Ascending aorta (tissue), 2 donors: ENCODE data around the gene TBC1D14. TPM values are rescaled to one million over a fixed set of nuclear protein-coding genes. Genes with fewer than 3 reads are reported as not detected.
"Not testable (repeated sequence)": the region's sequence is repeated elsewhere in the genome, so short reads cannot be mapped to it uniquely, and the experiment has no call there.

ENCODE experiments used
- DNase-seq, 2 donors: peaks; one replicate each; pipeline ENCODE4 v3.0.0-alpha.2; 2019; ENCODE audit warnings: low spot score in 2 of 2
- H3K27ac ChIP-seq, 2 donors: fragments of 200-600 bp; sonication (generic); one replicate each; pipeline ENCODE4 v1.5.1; 2016 to 2017; ENCODE audit warnings: mild to moderate bottlenecking in 1 of 2
- H3K27me3 ChIP-seq: fragments of 200-600 bp; sonication (generic); one replicate; pipeline ENCODE4 v1.5.1; 2017
- H3K36me3 ChIP-seq, 2 donors: fragments of 200-600 bp; sonication (generic); one replicate each; pipeline ENCODE4 v1.5.1; 2016
- H3K4me1 ChIP-seq, 2 donors: fragments of 200-600 bp; sonication (generic); one replicate each; pipeline ENCODE4 v1.5.1; 2016 to 2017; ENCODE audit warnings: mild to moderate bottlenecking in 1 of 2
- H3K4me3 ChIP-seq, 2 donors: fragments of 200-600 bp; sonication (generic); one replicate each; pipeline ENCODE4 v1.5.1; 2016 to 2017; ENCODE audit warnings: mild to moderate bottlenecking in 1 of 2
- H3K9me3 ChIP-seq, 2 donors: fragments of 200-600 bp; sonication (generic); one replicate each; pipeline ENCODE4 v1.5.1; 2016
- intact Hi-C: fragments of 100-400 bp; cut with DNase I; formaldehyde crosslinking; loops from one replicate; pipeline ENCODE4 v1.15.1; 2023
- total RNA-seq: library from RNA; depleted of rRNA; stranded (reverse); fragments of >200 nt; gene quantifications from one replicate; pipeline ENCODE4 v1.1.0, GENCODE V29; 2016
- TF ChIP-seq, protein P1 (sequence below), 3 experiments: fragments of 200-600 bp in 2 of 3; fragments of 450-650 bp in 1 of 3; sonication (generic) in 2 of 3; IDR thresholded peaks; one replicate each; pipeline ENCODE4 v1.5.1; 2016 to 2019; ENCODE audit warnings: antibody characterized with exemption in 3 of 3, mild to moderate bottlenecking in 1 of 3, moderate library complexity in 1 of 3

TBC1D14 gene
- total RNA-seq, 1 donor from 2014 or later = 26.4 TPM

- no peaks in the 10 kb centered on the region for H3K9me3 ChIP-seq
- H3K27ac ChIP-seq = no peak overlapping the region
- DNase-seq = no peak
- TF ChIP-seq, protein P1, sequence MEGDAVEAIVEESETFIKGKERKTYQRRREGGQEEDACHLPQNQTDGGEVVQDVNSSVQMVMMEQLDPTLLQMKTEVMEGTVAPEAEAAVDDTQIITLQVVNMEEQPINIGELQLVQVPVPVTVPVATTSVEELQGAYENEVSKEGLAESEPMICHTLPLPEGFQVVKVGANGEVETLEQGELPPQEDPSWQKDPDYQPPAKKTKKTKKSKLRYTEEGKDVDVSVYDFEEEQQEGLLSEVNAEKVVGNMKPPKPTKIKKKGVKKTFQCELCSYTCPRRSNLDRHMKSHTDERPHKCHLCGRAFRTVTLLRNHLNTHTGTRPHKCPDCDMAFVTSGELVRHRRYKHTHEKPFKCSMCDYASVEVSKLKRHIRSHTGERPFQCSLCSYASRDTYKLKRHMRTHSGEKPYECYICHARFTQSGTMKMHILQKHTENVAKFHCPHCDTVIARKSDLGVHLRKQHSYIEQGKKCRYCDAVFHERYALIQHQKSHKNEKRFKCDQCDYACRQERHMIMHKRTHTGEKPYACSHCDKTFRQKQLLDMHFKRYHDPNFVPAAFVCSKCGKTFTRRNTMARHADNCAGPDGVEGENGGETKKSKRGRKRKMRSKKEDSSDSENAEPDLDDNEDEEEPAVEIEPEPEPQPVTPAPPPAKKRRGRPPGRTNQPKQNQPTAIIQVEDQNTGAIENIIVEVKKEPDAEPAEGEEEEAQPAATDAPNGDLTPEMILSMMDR (IDR thresholded peaks at IDR 0.05) = no peak
- H3K4me3 ChIP-seq = no peak overlapping the region
- H3K4me1 ChIP-seq = no peaks in the 10 kb centered on the region
- no peaks in the 10 kb centered on the region for H3K27me3 ChIP-seq
- no peaks in the 10 kb centered on the region for H3K36me3 ChIP-seq
- intact Hi-C loops = loop anchor here (10.0 kb wide), 1 partner anchor 500 kb away; the partner anchor contains the start of gene MAN2B2
These were observed 164.8 kb downstream of the TBC1D14 start for GRCh38 chr4:7074426-7074825.

- TF ChIP-seq, protein P1 (IDR thresholded peaks at IDR 0.05) = no peak
- DNase-seq = no peak
- no peak overlapping the region for H3K27ac ChIP-seq
- H3K36me3 ChIP-seq = no peaks in the 10 kb centered on the region
- no peak overlapping the region for H3K4me3 ChIP-seq
- no peaks in the 10 kb centered on the region for H3K27me3 ChIP-seq
- H3K9me3 ChIP-seq = peaks cover 0 to 2% of the 10 kb centered on the region in 2 donors
- intact Hi-C loops = loop anchor here (10.0 kb wide), 1 partner anchor 501 kb away; the partner anchor contains the start of gene MAN2B2
- no peaks in the 10 kb centered on the region for H3K4me1 ChIP-seq
These were observed 166.5 kb downstream of the TBC1D14 start for GRCh38 chr4:7075962-7076695.

DNA sequence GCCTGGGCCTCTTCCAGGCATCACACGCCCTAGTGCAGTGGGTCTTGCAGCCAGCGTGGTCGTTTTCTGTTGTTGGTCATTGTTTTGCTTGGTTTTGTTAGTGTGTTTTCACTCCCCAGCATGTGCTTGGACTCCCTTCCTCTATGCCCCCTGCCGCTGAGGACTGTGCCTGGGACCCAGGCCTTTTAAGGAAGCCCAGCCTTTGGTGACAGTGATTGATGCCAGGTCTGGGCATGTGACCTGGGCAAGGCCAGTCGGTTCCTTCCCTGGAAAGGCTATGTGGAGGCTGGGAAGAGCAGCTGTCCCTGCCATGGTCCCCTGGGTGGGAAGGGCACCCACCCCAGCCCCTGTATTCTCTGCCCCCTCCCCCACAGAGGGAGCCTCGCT, 167.1 kb downstream of the TBC1D14 start:
- intact Hi-C loops = loop anchor here (10.0 kb wide), 1 partner anchor 502 kb away; the partner anchor contains the start of gene MAN2B2
- DNase-seq = no peak
- TF ChIP-seq, protein P1 (IDR thresholded peaks at IDR 0.05) = no peak
- Histone ChIP-seq H3K4me1 (no peaks in the 10 kb centered on the region), H3K36me3 (no peaks in the 10 kb centered on the region), H3K27me3 (no peaks in the 10 kb centered on the region), H3K9me3 (peaks cover 0 to 2% of the 10 kb centered on the region in 2 donors), H3K27ac (no peak overlapping the region), H3K4me3 (no peak overlapping the region)

DNA sequence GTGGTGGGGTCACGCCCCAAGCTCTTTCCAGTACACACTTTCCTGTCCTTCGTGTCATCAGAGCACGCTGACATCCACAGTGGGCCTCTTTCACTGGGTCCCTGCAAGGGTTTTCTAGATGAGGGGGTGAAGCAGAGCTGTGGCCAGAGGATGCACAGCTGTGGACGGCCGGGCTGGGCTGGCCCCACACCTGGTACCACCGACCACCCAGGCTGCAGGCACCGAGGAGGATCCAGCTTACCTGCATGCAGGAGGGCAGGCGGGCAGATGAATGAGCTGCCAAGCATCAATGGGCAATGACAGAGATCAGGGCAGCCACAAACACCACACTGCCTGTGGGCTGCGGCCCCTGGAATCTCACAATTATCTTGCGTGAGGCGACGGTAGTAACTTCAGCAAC, 167.7 kb downstream of the TBC1D14 start:
- intact Hi-C loops = loop anchor here (10.0 kb wide), 1 partner anchor 503 kb away; the partner anchor contains the start of gene MAN2B2
- DNase-seq = no peak
- TF ChIP-seq, protein P1 (IDR thresholded peaks at IDR 0.05) = no peak
- no peaks in the 10 kb centered on the region for H3K27me3 ChIP-seq
- H3K4me1 ChIP-seq = no peaks in the 10 kb centered on the region
- H3K27ac ChIP-seq = no peak overlapping the region
- H3K9me3 ChIP-seq = peaks cover 0 to 2% of the 10 kb centered on the region in 2 donors
- H3K4me3 ChIP-seq = no peak overlapping the region
- no peaks in the 10 kb centered on the region for H3K36me3 ChIP-seq

- H3K9me3 ChIP-seq = peaks cover 0 to 2% of the 10 kb centered on the region in 2 donors
- no peaks in the 10 kb centered on the region for H3K27me3 ChIP-seq
- H3K36me3 ChIP-seq = no peaks in the 10 kb centered on the region
- H3K4me3 ChIP-seq = no peak overlapping the region
- H3K27ac ChIP-seq = no peak overlapping the region
- no peaks in the 10 kb centered on the region for H3K4me1 ChIP-seq
- TF ChIP-seq, protein P1 (IDR thresholded peaks at IDR 0.05) = no peak
- intact Hi-C loops = loop anchor here (10.0 kb wide), 1 partner anchor 503 kb away; the partner anchor contains the start of gene MAN2B2
- no peak for DNase-seq
These were observed 168.4 kb downstream of the TBC1D14 start for GRCh38 chr4:7078025-7078424.

GRCh38 chr4:7079483-7079882, 169.9 kb downstream of the TBC1D14 start:
- H3K27ac ChIP-seq, H3K4me1 ChIP-seq, H3K27me3 ChIP-seq, H3K9me3 ChIP-seq, H3K36me3 ChIP-seq, DNase-seq, H3K4me3 ChIP-seq: not testable (repeated sequence)
- intact Hi-C loops = loop anchor here (10.0 kb wide), 1 partner anchor 505 kb away; the partner anchor contains the start of gene MAN2B2

DNA sequence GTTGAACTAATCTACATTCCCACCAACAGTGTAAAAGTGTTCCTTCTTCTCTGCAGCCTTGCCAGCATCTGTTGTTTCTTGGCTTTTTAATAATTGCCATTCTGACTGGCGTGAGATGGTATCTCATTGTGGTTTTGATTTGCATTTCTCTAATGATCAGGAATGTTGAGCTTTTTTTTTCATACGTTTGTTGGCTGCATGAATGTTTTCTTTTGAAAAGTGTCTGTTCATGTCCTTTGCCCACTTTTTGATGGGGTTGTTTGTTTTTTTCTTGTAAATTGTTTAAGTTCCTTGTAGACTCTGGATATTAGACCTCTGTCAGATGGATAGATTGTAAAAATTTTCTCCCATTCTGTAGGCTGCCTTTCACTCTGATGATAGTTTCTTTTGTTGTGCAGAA, 170.3 kb downstream of the TBC1D14 start:
- H3K27me3 ChIP-seq, H3K9me3 ChIP-seq, H3K4me3 ChIP-seq, H3K36me3 ChIP-seq, H3K4me1 ChIP-seq, DNase-seq, H3K27ac ChIP-seq: not testable (repeated sequence)
- intact Hi-C loops = loop anchor here (10.0 kb wide), 1 partner anchor 505 kb away; the partner anchor contains the start of gene MAN2B2
